GM18505 (cell line): ENCODE results near the gene KIF6.
"Not testable (repeated sequence)": the region's sequence is repeated elsewhere in the genome, so short reads cannot be mapped to it uniquely, and the experiment has no call there.

Experiments
- ATAC-seq: cut with Tn5 transposase; IDR thresholded peaks from one replicate; pipeline ENCODE4 v1.9.1; 2021; ENCODE audit not compliant: unreplicated experiment
- POLR2A ChIP-seq: IDR thresholded peaks from 4 replicates; pipeline ENCODE4 v1.6.1; 2011; ENCODE audit warnings: borderline replicate concordance; ENCODE audit not compliant: insufficient read depth, insufficient read length; ENCODE audit errors: extremely low read depth

KIF6 gene

DNA sequence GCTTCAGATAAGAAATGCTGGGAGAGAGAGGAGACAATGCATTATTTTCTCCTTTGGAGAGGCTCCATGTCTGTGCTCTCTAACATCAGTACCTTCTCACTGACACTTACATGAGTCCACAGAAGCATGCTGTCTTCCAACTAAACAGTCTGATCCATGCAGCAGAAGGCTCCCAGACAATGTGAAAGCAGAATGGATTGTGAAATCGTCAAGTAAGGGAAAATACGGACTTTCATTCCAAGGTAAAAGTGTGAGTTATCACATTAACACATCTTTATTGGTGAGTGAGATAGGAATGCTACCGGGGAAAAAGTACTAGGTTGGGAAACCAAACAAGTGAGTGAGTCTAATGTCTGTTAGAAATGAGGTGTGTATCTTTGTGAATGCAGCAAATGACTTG, 235.1 kb downstream of the KIF6 start:
- no peak for TF ChIP-seq POLR2A
- no peak for ATAC-seq

DNA sequence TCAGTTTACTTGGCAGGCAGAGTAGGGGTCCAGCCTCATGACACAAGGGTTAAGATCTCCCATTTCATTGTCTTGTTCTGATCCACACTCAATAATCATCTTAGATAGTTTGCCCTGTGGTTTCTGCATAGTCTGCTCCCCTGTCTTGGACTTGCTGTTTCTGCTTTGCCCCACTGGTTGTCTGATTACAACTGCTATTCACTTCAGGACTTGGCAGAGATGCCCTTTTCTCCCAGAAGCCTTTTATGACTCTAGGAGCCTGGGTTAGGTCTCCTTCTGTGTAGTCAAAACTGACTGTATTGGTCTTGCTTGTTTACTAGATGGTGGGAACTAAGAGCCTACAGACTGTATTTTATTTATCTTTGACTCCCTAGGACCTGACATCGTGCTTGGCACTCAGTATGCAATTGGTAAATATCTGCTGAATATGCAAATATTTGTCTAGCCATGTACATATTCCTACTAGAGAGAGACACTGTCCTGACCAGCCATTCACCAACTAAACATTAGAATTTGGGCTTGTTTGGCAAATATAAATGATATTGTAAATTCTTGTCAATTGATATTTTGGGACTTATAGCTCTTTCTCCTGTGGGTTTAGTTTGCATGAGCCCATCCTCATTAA, 236.8 kb downstream of the KIF6 start:
- TF ChIP-seq POLR2A, result no peak
- ATAC-seq, result no peak

DNA sequence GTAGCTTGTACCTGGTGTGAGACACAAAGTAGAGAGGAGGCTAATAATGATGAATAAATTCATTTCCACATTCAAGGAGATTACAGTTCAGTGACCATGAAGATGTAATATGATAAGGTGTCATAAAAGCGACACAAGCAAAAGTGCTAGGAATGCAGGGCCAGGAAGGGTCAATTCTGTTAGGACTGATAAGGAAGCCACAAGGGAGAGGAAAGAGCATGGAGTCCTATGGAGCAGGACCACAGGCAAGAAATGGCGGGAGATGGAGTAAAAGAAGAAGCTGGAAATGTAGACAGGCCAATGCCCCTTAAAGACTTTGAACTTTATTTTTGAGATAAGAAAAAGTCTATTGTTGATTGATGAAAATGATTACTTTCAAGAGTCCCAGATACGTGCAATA, 240.9 kb downstream of the KIF6 start:
- no peak for TF ChIP-seq POLR2A
- no peak for ATAC-seq

DNA sequence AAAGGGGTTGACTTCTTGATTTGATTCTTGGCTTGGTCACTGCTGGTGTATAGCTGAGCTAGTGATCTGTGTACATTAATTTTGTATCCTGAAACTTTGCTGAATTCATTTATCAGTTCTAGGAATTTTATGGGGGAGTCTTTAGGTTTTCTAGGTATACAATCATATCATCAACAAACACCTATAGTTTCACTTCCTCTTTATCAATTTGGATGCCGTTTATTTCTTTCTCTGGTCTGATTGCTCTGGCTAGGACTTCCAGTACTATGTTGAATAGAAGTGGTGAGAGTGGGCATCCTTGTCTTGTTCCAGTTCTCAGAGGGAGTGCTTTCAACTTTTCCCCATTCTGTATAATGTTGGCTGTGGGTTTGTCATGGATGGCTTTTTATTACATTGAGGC, 245.4 kb downstream of the KIF6 start:
- not testable (repeated sequence) for ATAC-seq

DNA sequence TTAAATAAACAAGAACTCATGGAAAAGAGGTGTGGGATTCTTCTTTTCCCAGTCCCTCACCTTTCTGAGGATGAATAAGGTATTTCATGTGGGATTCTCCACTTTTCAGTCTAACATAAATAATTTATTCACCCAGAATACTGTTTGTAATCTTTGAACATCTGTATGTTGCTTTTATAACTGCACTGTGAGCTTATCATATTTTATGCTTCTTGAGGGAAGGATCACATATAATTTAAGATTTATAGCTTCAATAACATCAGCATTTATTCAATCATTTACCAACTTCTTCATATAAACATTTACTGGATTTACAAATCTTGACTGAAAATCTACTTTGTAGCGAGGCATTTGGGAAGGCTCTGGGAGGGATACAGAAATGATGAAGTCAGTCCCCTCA, 248.5 kb downstream of the KIF6 start:
- TF ChIP-seq POLR2A, result no peak
- no peak for ATAC-seq

DNA sequence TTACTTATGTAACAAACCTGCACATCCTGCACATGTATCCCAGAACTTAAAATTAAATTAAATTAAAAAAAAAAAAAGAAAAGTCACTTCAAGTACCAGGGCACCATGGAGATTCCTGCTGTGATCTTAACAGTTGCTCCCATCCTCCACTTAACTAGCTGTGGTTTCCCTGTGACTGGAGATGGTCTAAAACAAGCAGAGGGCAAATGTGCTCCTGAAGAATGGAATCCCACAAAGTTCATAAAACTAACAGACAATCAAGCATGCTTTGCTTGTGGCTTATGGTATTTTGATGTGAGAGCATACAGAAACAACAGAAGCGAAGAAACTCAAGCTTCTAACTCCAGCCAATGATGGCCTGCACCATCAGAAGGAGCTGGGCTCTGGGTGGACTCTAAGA, 249.1 kb downstream of the KIF6 start:
- no peak for TF ChIP-seq POLR2A

DNA sequence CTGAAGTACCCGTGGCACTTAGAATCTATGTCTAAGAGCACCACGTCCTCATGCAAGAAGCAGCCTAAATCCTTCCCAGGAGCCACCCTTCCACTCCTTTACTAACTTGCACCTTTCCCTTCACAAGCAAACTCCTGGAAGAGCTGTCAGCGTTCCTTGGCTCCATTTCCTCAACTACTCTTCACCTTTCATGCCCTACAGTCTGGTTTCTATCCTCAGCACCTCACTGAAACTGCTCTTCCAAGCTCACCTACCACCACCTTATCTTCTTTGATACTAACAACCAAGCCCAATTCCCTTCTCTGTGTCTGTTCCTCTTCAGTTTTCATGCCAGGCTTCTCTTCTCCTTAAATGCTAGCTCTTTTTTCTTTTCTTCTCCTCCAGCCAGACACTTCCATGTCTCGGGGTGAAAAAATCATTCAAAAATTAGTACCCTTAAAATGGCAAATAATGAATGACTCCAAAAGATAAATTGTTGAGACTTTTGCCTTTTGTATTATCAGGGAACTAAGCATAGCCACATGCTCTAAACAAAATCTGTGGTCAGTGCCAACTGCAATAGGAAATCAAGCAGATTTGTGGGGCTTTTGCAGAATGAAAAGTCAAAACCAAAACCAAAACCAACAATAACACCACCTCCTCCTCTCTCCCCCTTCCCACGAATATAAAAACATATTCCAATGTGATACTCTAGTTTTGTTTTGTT, 253.1 kb downstream of the KIF6 start:
- no peak for ATAC-seq
- no peak for TF ChIP-seq POLR2A

More for the DNA sequence above, 249.1 kb downstream of the KIF6 start:
- ATAC-seq, result no peak

DNA sequence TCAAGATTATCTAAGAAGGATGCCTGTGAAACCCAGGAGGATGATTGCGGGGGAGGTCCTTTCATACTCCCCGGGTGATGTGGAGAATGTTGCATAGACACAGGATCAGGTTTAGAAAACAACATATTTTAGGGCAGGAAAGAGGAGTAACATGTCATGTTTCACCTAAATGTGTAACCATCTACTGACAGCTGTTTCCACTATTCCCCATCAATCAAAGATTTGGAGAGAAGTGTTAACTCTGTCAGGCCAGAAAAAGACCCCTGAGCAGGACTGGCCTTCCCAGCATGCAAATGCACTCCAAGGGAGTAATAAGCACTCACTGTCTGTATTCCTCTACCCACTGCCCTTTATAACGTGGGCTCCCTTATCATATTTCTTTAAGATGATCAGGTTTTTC, 254.7 kb downstream of the KIF6 start:
- no peak for ATAC-seq
- TF ChIP-seq POLR2A, result no peak

DNA sequence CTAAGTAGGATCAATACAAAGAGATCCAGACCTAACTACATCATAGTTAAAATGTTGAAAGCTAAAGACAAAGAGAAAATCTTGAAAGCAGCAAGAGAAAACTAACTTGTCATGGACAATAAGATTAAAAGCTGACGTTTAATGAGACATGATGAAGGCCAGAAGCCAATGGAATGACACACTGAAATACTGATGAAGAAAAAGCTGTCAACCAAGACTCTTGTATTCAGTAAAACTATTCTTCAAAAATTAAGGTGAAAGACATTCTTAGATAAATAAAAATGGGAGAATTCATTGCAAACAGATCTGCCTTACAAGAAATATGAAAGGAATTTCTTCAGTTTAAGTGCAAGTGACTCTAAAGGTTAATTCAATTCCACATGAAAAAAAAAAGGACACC, 256.8 kb downstream of the KIF6 start:
- ATAC-seq, result no peak
- no peak for TF ChIP-seq POLR2A

DNA sequence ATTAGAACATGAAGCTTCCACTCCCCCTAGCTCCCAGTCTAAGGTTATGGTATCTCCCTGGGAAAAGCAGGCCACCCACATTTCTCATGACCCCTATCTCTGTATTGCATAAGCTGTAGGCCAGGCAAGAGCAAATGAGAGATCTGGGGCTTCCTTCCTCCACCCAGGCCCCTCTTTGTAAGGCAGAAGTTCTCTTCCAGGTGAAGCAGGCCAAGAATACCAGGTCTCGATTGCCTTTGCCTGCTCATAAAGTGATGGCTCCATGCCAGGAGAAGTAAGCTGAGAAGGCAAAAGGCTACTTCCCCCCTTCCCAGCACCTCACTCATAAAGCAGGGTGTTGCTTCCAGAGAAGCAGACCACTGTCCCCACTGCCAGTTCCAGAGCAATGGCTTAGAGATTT, 258.6 kb downstream of the KIF6 start:
- ATAC-seq, result no peak
- TF ChIP-seq POLR2A, result no peak

DNA sequence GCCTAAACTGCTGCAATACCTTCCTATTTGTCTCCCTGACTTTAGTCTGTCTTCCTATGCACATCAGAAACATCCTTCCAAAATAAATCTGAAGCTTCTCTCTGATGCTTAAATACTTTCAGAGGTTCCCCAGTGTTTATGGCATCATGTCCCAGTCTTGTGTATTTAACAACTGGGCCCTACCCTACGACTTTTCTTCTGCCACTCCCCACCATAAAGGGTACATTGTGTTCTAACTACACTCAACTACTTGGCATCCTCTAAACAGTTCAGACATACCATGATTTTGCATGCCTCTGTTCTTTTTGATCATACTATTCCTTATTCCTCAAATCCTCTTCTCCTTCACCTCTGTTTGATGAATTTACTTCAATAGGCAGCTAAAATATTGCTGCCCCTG, 259.7 kb downstream of the KIF6 start:
- TF ChIP-seq POLR2A, result no peak
- no peak for ATAC-seq

DNA sequence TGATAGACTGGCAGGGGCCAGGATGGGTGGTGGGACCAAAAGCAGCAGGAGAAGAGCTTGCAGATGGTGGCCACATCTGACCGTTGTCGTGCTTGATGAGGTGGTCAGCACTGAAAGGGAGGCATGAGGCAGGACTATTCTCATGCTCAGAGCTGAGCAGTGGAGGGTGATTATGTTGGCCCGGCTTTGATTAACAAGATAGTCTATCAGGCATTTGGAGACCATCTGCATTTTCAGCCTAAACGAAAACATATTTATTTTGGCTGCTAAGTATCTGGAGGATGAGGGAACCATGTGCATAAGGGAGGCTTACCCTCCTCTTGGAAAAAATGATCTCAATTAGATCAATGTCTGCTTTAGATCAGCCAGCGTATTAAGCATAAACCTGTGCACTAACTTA, 261.1 kb downstream of the KIF6 start:
- no peak for TF ChIP-seq POLR2A
- no peak for ATAC-seq

DNA sequence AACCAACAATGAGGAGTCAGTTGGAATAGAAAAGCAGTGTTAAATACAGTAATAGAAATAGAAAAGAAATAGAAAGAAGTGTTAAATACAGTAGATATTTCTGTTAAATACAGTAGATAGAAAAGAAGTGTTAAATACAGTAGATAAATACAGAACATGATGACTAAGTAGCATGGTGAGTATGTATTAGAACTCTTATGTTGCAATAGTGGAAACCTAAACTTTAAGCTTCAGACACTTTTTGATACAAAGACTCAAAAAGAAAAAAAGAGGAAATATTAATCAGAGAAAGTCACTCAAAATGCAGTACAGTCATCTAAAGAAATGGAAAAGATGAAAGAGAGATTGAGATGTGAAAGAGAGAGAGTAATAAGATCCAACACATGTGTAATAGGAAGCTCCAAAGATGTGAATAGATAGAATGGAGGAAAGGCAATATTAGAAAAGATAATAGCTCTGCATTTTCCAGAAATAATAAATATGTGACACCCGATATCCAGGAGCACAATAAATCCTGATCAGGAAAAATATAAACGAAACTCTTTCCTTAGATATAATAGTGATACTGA, 271.2 kb downstream of the KIF6 start:
- no peak for ATAC-seq
- TF ChIP-seq POLR2A, result no peak

DNA sequence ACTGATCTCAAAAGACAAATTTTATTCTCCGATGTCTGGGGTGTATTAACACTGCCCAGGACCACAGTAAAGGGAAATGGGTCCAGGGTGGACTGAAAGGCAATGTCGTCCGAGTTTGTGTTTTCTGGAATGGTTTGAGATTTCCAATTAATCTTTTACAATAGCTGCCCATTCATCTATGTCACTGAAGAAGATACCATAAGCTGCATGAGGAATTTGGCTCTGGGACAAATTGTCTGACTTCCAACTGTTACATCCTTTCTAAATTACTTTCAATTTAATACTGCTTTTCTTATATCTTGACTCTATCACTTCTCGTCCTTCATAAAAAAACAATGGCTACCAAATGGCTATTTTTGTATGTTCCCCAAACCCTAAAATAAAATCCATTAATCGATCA, 272.0 kb downstream of the KIF6 start:
- no peak for TF ChIP-seq POLR2A
- no peak for ATAC-seq
